Left cardiac atrium (tissue), 4 donors: Measurements from ENCODE around the gene ATP6AP1. TPM values are rescaled to one million over a fixed set of nuclear protein-coding genes. Genes with fewer than 3 reads are reported as not detected.
A peak's percentile ranks its signal among the peaks of the same experiment; 100 is the strongest.
"Not testable (repeated sequence)": the region's sequence is repeated elsewhere in the genome, so short reads cannot be mapped to it uniquely, and the experiment has no call there.

ENCODE experiments used
- ATAC-seq, 2 donors: fragments of 200-7000 bp; cut with Tn5 transposase; one replicate each; pipeline ENCODE4 v1.9.1; 2020; ENCODE audit warnings: mild to moderate bottlenecking in 2 of 2, moderate library complexity in 2 of 2
- DNase-seq: peaks from one replicate; pipeline ENCODE4 v3.0.0-alpha.2; 2020
- intact Hi-C, 2 donors: fragments of 100-400 bp; cut with DNase I; formaldehyde crosslinking; loops; one replicate each; pipeline versions ENCODE4 v1.14.1 to v1.15.1; 2022 to 2023
- long read RNA-seq: library from polyadenylated mRNA; unstranded; transcript quantifications from one replicate; pipeline ENCODE4 v2.0.0, GENCODE V29; 2021
- total RNA-seq, 2 donors: library from RNA; stranded (reverse); fragmentation: NEBNext Ultra II Directional; extraction: Animal tissue kit (Norgen Biotek cat#: 25700); gene quantifications; one replicate each; pipeline ENCODE4 v1.2.1, GENCODE V29; 2021
- donor health status: DM: no; HTN: yes; CAD: no.
- donor health status: DM: no; HTN: yes; CAD: no; lungs with severe emphysema.
- donor health status: DM: yes; HTN: yes; CAD: no.
- donor health status: Dilated cardiomyopathy.

ATP6AP1 gene
- 10 to 100 TPM; 70.8 to 86.0 TPM for total RNA-seq
- long read RNA-seq, transcript ATP6AP1-201 (10 exons, 2,099 nt) = major isoform, 206 of 224 reads
- long read RNA-seq, partial matches to known transcripts = 11 of 224 reads
- long read RNA-seq, other reads (novel, unspliced or antisense) = 4 of 224 reads

- peak; percentile 98 to 99 for ATAC-seq
- intact Hi-C loops = no loop called here
Observed at GRCh38 chrX:154428176-154429171, at the start of gene ATP6AP1. ATP6AP1 (plus strand) TSS chrX:154428677; CDS start chrX:154428693, 16 bp downstream.

GRCh38 chrX:154378799-154379568, 49.5 kb upstream of the ATP6AP1 start, which contains the start of gene EMD:
EMD (plus strand) TSS chrX:154379295; CDS start chrX:154379485, 190 bp downstream.
- DNase-seq = peak; percentile 98
- intact Hi-C loops = no loop called here

More at GRCh38 chrX:154428176-154429171, at the start of gene ATP6AP1:
- peak; percentile 94 for DNase-seq

GRCh38 chrX:154379569-154379951, 48.9 kb upstream of the ATP6AP1 start:
- DNase-seq (no peak), ATAC-seq (peak in 1 of 2 donors; percentile 1)
- intact Hi-C loops = no loop called here

More at GRCh38 chrX:154378799-154379568, 49.5 kb upstream of the ATP6AP1 start, which contains the start of gene EMD:
- peak; percentile 85 to 92 for ATAC-seq

- ATAC-seq = no peak
- intact Hi-C loops = no loop called here
Observed at GRCh38 chrX:154380153-154380552, 48.3 kb upstream of the ATP6AP1 start.

GRCh38 chrX:154380787-154381186, 47.7 kb upstream of the ATP6AP1 start:
- no peak for ATAC-seq
- DNase-seq = no peak
- intact Hi-C loops = no loop called here

More at GRCh38 chrX:154380153-154380552, 48.3 kb upstream of the ATP6AP1 start:
- DNase-seq = no peak

GRCh38 chrX:154381271-154381670, 47.2 kb upstream of the ATP6AP1 start:
- no peak for ATAC-seq
- no peak for DNase-seq
- intact Hi-C loops = no loop called here

GRCh38 chrX:154382483-154383069, 45.9 kb upstream of the ATP6AP1 start:
- DNase-seq (no peak), ATAC-seq (no peak)
- intact Hi-C loops = no loop called here

GRCh38 chrX:154383359-154384283, 44.9 kb upstream of the ATP6AP1 start:
- ATAC-seq = no peak
- intact Hi-C loops = no loop called here
- DNase-seq = no peak

GRCh38 chrX:154384284-154384892, 44.1 kb upstream of the ATP6AP1 start:
- no peak for ATAC-seq
- intact Hi-C loops = no loop called here
- DNase-seq = no peak

GRCh38 chrX:154388094-154388493, 40.4 kb upstream of the ATP6AP1 start:
- peak; percentile 7 to 16 for ATAC-seq
- intact Hi-C loops, DNase-seq: not testable (repeated sequence)

- peak in 1 of 2 donors; percentile 6 for ATAC-seq
- DNase-seq, intact Hi-C loops: not testable (repeated sequence)
Observed at GRCh38 chrX:154388649-154389048, 39.8 kb upstream of the ATP6AP1 start.

GRCh38 chrX:154389812-154390747, 38.4 kb upstream of the ATP6AP1 start:
- ATAC-seq = peak; percentile 88 to 89
- DNase-seq, intact Hi-C loops: not testable (repeated sequence)

GRCh38 chrX:154396363-154396762, 32.1 kb upstream of the ATP6AP1 start:
- ATAC-seq, DNase-seq, intact Hi-C loops: not testable (repeated sequence)

- intact Hi-C loops = no loop called here
Observed at GRCh38 chrX:154396973-154397887, 31.2 kb upstream of the ATP6AP1 start.

More at GRCh38 chrX:154396973-154397887, 31.2 kb upstream of the ATP6AP1 start:
- peak; percentile 85 for DNase-seq
- peak; percentile 79 to 91 for ATAC-seq
